Esophagus muscularis mucosa (tissue), 4 donors: ENCODE measurements around the gene LCA5L. TPM values are rescaled to one million over a fixed set of nuclear protein-coding genes. Genes with fewer than 3 reads are reported as not detected.
A peak's percentile ranks its signal among the peaks of the same experiment; 100 is the strongest.

ENCODE experiments used
- DNase-seq: peaks from one replicate; pipeline ENCODE4 v3.0.0-alpha.2; 2017; ENCODE audit errors: extremely low spot score
- H3K27ac ChIP-seq, 4 donors: fragments of 200-600 bp; sonication (generic); replicated peaks in 1 of 4; 1 replicate in 3 of 4; 2 replicates in 1 of 4; pipeline ENCODE4 v1.5.1; 2016 to 2019; ENCODE audit warnings: mild to moderate bottlenecking in 1 of 4
- H3K27me3 ChIP-seq, 4 donors: fragments of 200-600 bp; sonication (generic); one replicate each; pipeline versions ENCODE4 v1.5.1 to v1.6.0; 2016 to 2019
- H3K36me3 ChIP-seq, 4 donors: fragments of 200-600 bp; sonication (generic); one replicate each; pipeline ENCODE4 v1.5.1; 2016 to 2019
- H3K4me1 ChIP-seq, 4 donors: fragments of 200-600 bp; sonication (generic); one replicate each; pipeline ENCODE4 v1.5.1; 2016 to 2019
- H3K4me3 ChIP-seq, 4 donors: fragments of 200-600 bp; sonication (generic); 1 replicate in 2 of 4; 2 replicates in 2 of 4; pipeline ENCODE4 v1.5.1; 2016 to 2019; ENCODE audit warnings: mild to moderate bottlenecking in 4 of 4, moderate library complexity in 1 of 4
- H3K9me3 ChIP-seq, 4 donors: fragments of 200-600 bp; sonication (generic); 1 replicate in 3 of 4; 2 replicates in 1 of 4; pipeline ENCODE4 v1.5.1; 2016 to 2019
- EP300 ChIP-seq: sonication (generic); formaldehyde crosslinking; IDR thresholded peaks from one replicate; pipeline ENCODE4 v1.6.1; 2017; ENCODE audit warnings: antibody characterized with exemption
- POLR2A ChIP-seq: fragments of 450-650 bp; IDR thresholded peaks from one replicate; pipeline ENCODE4 v1.6.1; 2017; ENCODE audit warnings: antibody characterized with exemption, moderate library complexity, mild to moderate bottlenecking, low read depth
- POLR2AphosphoS5 ChIP-seq, 2 donors: sonication (generic); formaldehyde crosslinking; IDR thresholded peaks; one replicate each; pipeline ENCODE4 v1.6.1; 2017; ENCODE audit warnings: antibody characterized with exemption in 2 of 2
- WGBS: methylation state at CpG from one replicate; pipeline ENCODE4 v1.1.5; 2018; 5-methylcytosine and 5-hydroxymethylcytosine counted together
- intact Hi-C: fragments of 100-400 bp; cut with DNase I; formaldehyde crosslinking; loops from one replicate; pipeline ENCODE4 v1.15.1; 2023
- total RNA-seq, 4 donors: library from RNA; depleted of rRNA; stranded (reverse); fragments of >200 nt; gene quantifications; one replicate each; pipeline versions ENCODE4 v1.1.0 to v1.2.1, GENCODE V29; 2016
- TF ChIP-seq, protein P1 (sequence below), 3 experiments: fragments of 200-600 bp in 2 of 3; fragments of 450-650 bp in 1 of 3; sonication (generic) in 2 of 3; IDR thresholded peaks; one replicate each; pipeline ENCODE4 v1.5.1; 2017 to 2019; ENCODE audit warnings: antibody characterized with exemption in 3 of 3, mild to moderate bottlenecking in 2 of 3, moderate library complexity in 1 of 3

LCA5L gene
- total RNA-seq, 4 donors from 2014 or later, result 0.83 to 2.8 (median 2.2) TPM

- Histone ChIP-seq H3K36me3 (no peaks in the 10 kb centered on the region), H3K9me3 (no peaks in the 10 kb centered on the region), H3K27ac (no peak overlapping the region), H3K4me1 (peaks cover 7 to 30% (median 24%) of the 10 kb centered on the region in 4 donors), H3K27me3 (no peaks in the 10 kb centered on the region), H3K4me3 (no peak overlapping the region)
- TF ChIP-seq POLR2A (no peak), POLR2AphosphoS5 (IDR thresholded peaks at IDR 0.05) (no peak), EP300 (no peak)
- TF ChIP-seq, protein P1, sequence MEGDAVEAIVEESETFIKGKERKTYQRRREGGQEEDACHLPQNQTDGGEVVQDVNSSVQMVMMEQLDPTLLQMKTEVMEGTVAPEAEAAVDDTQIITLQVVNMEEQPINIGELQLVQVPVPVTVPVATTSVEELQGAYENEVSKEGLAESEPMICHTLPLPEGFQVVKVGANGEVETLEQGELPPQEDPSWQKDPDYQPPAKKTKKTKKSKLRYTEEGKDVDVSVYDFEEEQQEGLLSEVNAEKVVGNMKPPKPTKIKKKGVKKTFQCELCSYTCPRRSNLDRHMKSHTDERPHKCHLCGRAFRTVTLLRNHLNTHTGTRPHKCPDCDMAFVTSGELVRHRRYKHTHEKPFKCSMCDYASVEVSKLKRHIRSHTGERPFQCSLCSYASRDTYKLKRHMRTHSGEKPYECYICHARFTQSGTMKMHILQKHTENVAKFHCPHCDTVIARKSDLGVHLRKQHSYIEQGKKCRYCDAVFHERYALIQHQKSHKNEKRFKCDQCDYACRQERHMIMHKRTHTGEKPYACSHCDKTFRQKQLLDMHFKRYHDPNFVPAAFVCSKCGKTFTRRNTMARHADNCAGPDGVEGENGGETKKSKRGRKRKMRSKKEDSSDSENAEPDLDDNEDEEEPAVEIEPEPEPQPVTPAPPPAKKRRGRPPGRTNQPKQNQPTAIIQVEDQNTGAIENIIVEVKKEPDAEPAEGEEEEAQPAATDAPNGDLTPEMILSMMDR (IDR thresholded peaks at IDR 0.05), result no peak
- intact Hi-C loops, result no loop called here
- WGBS, result 95% methylated on average over 7 of the region's 7 CpGs
- DNase-seq, result no peak
Measured at GRCh38 chr21:39447264-39447663, 1.7 kb upstream of the LCA5L start.

DNA sequence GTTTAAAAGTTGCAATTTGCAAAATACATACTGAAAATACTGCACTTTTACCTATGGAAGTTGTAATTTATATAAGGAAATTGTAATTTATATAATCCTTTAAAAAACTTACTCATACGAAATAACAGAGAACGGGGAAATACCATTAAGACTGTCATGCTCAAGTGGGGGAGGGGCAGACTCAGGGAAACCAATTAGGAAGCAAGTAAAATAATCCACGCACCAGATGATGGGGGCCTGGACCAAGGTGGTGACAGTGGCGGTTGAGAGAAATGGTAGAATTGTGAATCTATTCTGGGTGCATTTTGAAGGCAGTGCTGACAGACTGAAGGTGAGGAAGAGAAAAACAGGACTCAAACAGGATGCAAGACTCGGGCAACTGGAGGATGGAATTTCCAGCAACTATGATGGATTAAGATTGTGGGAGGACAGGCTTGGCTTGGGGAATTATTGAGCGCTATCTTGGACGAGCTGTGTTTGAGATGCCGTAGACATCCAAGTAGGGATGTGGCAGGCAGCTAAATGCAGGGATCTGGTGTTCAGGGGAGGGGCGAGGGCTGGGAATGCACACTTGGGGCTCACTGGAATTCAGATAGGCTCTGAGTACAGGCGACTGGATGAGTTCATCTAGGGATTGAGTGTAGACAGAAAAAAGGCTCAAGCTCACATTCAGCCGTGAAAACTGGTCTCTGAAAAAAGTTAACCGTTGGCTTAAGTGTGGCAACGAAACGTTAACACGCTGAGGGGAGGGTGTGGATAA, 977 bp downstream of the LCA5L start:
- TF ChIP-seq EP300 (no peak), POLR2AphosphoS5 (IDR thresholded peaks at IDR 0.05) (peak in 1 of 2 donors; percentile 53)
- DNase-seq, result no peak
- H3K4me3 ChIP-seq, result peak overlapping the region; percentile 71 to 93 (median 81)
- peak overlapping the region; percentile 90 to 94 (median 92) for H3K27ac ChIP-seq
- H3K9me3 ChIP-seq, result no peaks in the 10 kb centered on the region
- no peaks in the 10 kb centered on the region for H3K27me3 ChIP-seq
- 10% methylated on average over 15 of the region's 15 CpGs for WGBS
- intact Hi-C loops, result loop anchor here (5.0 kb wide), 1 partner anchor 57 kb away; no protein-coding TSS in a partner anchor
- peaks cover 7 to 23% (median 16%) of the 10 kb centered on the region in 4 donors for H3K4me1 ChIP-seq
- H3K36me3 ChIP-seq, result no peaks in the 10 kb centered on the region

DNA sequence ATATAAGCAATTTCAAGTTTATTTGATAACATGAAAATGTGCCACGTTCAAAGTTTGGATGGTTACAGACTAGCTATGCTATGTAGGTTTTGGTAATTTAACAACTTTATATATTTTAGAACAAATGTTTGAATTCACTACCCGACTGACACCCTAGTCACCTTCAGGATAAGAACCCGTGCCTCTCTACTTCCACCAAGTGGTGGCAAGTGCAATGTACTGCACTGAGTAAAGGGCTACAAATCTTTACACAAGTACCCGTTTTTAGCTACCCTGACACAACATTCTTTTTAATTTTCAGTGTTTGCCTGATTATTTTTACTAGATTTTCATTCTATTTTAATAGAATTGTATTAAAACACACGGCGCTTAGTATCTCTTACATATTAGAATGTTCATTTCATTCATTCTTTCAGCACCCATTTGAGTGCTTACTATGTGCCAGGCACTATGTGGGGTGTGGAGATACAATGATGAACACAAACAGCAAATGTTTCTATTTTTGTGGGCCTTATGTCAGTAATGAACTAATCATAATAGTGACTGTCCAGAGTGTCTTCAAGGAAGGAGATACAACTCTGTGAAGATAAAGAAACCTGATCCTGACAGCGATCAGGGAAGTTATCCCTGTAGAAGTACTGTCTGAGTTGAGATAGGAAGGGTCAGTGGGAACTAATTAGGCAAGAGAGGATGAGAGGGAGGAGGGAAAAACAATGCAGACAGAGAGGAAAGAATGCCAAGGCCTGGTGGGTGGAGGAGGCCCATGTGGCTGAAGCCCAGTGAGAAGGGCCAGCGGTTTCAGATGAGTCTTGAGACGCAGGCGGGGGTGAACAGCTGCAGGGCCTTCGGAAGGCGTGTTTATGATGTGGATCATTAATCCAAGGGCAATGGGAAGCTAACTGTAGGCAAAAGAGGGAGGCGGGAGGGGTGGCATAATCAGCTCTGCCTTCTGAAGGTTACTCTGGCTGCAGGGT, 3.8 kb downstream of the LCA5L start:
- intact Hi-C loops, result loop anchor here (5.0 kb wide), 1 partner anchor 54 kb away; no protein-coding TSS in a partner anchor
- no peaks in the 10 kb centered on the region for H3K27me3 ChIP-seq
- 58% methylated on average over 13 of the region's 13 CpGs for WGBS

DNA sequence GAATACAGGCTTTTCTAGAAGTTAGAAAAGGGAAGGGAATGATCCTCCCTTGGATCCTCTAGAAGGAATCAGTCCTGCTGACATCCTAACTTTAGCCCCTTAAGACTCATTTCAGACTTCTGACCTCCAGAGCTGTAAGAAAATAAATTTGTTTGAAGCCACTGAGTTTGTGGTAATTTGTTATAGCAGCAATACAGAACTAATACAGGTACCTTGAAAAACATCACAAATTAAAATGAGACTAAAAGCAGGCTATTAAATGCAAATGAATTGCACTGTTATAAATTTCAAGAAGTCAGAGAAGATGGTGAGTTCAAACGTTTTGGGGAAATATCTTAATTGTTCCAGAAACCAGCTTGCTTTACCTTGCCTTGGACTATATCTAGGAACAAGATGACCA, 6.3 kb downstream of the LCA5L start:
- intact Hi-C loops, result no loop called here
- Histone ChIP-seq H3K27me3 (no peaks in the 10 kb centered on the region), H3K36me3 (no peaks in the 10 kb centered on the region), H3K27ac (no peak overlapping the region), H3K4me3 (no peak overlapping the region), H3K4me1 (peaks cover 0 to 6% (median 2%) of the 10 kb centered on the region in 4 donors), H3K9me3 (no peaks in the 10 kb centered on the region)
- no peak for TF ChIP-seq EP300
- TF ChIP-seq POLR2A, result no peak
- TF ChIP-seq, protein P1 (IDR thresholded peaks at IDR 0.05), result no peak
- TF ChIP-seq POLR2AphosphoS5 (IDR thresholded peaks at IDR 0.05), result no peak
- 35% methylated on average over 1 of the region's 1 CpG for WGBS
- DNase-seq, result no peak

More for the DNA sequence above, 3.8 kb downstream of the LCA5L start:
- TF ChIP-seq, protein P1 (IDR thresholded peaks at IDR 0.05), result peak; percentile 64 to 73 (median 65)
- TF ChIP-seq EP300, result no peak
- Histone ChIP-seq H3K27ac (no peak overlapping the region), H3K4me3 (no peak overlapping the region), H3K9me3 (no peaks in the 10 kb centered on the region), H3K4me1 (peaks cover 7 to 23% (median 16%) of the 10 kb centered on the region in 4 donors), H3K36me3 (no peaks in the 10 kb centered on the region)
- no peak for DNase-seq

DNA sequence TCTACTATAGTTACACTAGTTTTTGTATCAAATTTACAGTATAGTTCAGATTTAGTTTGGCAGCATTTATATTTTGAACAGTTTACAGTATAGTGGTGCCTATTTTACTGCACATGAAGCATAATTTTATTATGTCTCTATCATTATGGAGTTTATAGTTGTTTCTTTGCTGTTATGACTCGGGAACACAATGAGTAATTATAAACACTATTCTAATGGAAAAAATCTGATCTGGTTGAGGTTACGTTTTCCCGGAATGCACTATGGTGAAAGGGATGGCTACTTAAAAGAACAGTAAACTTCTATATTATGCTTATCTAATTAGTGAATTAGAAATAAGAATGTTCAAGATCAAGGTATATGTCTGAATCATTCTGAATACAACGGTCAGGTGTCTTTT, 10.6 kb downstream of the LCA5L start:
- TF ChIP-seq, protein P1 (IDR thresholded peaks at IDR 0.05), result no peak
- TF ChIP-seq POLR2A, result no peak
- no peak for TF ChIP-seq POLR2AphosphoS5 (IDR thresholded peaks at IDR 0.05)
- no peak for TF ChIP-seq EP300
- Histone ChIP-seq H3K27me3 (no peaks in the 10 kb centered on the region), H3K9me3 (no peaks in the 10 kb centered on the region), H3K4me3 (no peak overlapping the region), H3K27ac (no peak overlapping the region), H3K36me3 (no peaks in the 10 kb centered on the region), H3K4me1 (peaks cover 0 to 11% (median 4%) of the 10 kb centered on the region in 4 donors)
- DNase-seq, result no peak
- intact Hi-C loops, result no loop called here
- WGBS, result 79% methylated on average over 4 of the region's 4 CpGs
